Esophagus mucosa (tissue), 1 donor: ENCODE data around the gene PIM1. TPM values are rescaled to one million over a fixed set of nuclear protein-coding genes. Genes with fewer than 3 reads are reported as not detected.
"Not testable (repeated sequence)": the region's sequence is repeated elsewhere in the genome, so short reads cannot be mapped to it uniquely, and the experiment has no call there.

Experiments used
- ATAC-seq: fragments of 200-7000 bp; cut with Tn5 transposase; one replicate; pipeline ENCODE4 v1.9.1; 2020
- total RNA-seq: library from RNA; stranded (reverse); gene quantifications from one replicate; pipeline ENCODE4 v1.2.4, GENCODE V29; 2023
- donor health status: DM: yes; HTN: yes; CAD: no.

Gene PIM1
- total RNA-seq, 1 donor from 2014 or later = 194 TPM

DNA sequence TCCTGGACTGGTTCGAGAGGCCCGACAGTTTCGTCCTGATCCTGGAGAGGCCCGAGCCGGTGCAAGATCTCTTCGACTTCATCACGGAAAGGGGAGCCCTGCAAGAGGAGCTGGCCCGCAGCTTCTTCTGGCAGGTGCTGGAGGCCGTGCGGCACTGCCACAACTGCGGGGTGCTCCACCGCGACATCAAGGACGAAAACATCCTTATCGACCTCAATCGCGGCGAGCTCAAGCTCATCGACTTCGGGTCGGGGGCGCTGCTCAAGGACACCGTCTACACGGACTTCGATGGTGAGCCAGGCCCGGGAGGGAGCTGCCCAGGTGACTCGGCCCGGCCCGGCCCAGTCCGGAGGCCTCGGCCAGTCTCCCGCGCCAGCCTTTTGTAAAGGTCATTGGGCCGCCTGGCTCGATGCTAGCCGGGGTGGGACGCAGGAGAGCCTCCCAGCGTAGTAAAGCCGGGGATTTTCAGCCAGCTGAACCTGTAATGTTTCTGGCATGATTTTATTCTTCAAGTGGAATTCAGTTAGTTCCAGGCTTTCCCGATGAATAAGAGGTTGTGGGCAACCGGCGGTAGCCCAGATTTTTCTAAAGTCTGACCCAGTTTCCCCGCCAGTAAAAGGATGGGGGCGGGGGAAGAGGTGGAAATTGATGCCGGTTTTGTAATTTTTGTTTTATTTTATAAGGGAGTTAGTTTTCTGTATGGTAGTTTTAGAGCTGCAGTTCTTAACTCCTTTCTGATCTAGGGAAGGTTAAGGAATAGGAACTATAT lies 1.4 kb downstream of the PIM1 start:
- no peak for ATAC-seq

DNA sequence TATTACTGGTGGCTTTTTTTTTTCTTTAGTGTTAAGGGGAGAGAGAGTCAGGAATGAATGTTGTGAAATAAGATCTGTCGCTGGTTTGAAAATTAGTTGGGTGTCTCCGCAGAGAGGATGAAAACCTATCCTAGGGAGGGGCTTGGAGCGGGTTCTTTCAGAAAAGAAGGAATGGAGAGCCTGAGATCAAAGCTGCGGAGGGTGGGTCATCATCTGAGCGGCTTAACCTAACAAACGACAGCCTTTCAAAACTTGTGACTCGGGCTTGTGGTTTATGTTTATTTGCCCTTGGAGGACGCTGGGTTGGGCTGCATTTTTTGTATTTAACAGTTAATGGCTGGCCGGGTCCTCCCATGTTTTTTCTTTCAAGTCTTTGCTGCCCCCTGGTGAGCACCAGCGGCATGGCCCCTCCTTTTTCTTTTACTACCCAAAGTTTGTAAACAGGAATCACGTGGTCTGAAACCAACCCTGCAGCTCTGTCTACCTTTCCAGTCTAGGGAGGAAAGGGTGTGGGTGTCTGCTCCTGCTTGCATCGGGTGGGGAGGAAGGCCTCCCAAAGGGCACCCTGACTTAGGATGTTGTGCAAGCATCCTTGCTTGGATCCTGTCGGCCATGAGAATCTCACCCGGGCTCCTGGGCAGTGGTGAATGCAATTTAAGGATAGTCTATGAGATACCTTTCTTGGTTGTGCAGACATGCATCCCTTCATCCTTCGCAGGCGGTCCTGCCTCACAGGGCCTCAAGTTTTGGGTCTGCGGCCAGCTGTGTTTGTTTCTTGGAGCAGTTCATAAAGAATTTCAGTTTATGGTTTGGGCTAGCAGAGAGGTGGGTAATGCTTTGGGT lies 2.2 kb downstream of the PIM1 start:
- ATAC-seq = peak; percentile 36

DNA sequence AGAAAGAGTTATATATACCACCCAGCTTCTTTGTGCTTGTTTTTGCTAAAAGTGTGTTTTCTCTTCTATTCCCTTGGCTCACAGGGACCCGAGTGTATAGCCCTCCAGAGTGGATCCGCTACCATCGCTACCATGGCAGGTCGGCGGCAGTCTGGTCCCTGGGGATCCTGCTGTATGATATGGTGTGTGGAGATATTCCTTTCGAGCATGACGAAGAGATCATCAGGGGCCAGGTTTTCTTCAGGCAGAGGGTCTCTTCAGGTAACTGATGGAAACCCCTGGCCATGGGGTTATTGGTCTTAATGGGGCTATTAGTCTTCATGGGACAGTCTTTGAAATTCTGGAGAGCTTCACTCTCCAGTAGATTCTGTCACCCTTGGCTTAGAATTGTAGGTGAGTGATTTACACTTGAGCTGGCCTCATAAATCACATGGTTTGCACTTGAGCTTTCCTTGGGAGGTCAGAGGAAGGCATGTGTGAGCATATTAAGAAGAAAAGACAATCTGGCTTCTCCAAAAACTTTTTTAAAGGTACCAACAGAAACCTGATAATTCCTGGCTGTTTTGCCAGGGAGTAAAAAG lies 3.0 kb downstream of the PIM1 start:
- no peak for ATAC-seq

DNA sequence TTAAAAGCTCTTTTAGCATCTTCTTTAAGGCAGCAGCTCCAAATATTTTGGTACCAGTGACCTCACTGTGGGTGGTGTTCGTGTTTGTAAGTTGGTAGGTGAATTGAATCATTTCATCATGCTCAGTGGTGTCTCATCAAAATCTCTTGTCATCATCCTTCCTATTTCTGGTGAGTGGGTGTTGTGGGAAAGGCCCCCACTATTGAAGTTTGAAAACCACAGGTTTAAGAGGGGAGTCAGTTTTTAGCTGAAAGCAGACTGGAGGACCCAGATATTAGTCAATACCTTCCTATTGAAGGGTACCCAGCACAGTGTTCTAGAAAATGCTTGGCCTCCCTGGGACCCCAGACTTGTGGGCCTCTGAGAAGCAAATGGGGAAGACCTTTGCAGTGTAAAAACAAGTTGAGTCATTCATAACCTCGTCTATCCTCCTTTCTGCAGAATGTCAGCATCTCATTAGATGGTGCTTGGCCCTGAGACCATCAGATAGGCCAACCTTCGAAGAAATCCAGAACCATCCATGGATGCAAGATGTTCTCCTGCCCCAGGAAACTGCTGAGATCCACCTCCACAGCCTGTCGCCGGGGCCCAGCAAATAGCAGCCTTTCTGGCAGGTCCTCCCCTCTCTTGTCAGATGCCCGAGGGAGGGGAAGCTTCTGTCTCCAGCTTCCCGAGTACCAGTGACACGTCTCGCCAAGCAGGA lies 3.7 kb downstream of the PIM1 start:
- ATAC-seq = no peak

DNA sequence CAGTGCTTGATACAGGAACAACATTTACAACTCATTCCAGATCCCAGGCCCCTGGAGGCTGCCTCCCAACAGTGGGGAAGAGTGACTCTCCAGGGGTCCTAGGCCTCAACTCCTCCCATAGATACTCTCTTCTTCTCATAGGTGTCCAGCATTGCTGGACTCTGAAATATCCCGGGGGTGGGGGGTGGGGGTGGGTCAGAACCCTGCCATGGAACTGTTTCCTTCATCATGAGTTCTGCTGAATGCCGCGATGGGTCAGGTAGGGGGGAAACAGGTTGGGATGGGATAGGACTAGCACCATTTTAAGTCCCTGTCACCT lies 4.2 kb downstream of the PIM1 start:
- no peak for ATAC-seq

DNA sequence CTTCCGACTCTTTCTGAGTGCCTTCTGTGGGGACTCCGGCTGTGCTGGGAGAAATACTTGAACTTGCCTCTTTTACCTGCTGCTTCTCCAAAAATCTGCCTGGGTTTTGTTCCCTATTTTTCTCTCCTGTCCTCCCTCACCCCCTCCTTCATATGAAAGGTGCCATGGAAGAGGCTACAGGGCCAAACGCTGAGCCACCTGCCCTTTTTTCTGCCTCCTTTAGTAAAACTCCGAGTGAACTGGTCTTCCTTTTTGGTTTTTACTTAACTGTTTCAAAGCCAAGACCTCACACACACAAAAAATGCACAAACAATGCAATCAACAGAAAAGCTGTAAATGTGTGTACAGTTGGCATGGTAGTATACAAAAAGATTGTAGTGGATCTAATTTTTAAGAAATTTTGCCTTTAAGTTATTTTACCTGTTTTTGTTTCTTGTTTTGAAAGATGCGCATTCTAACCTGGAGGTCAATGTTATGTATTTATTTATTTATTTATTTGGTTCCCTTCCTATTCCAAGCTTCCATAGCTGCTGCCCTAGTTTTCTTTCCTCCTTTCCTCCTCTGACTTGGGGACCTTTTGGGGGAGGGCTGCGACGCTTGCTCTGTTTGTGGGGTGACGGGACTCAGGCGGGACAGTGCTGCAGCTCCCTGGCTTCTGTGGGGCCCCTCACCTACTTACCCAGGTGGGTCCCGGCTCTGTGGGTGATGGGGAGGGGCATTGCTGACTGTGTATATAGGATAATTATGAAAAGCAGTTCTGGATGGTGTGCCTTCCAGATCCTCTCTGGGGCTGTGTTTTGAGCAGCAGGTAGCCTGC lies 4.8 kb downstream of the PIM1 start:
- no peak for ATAC-seq

DNA sequence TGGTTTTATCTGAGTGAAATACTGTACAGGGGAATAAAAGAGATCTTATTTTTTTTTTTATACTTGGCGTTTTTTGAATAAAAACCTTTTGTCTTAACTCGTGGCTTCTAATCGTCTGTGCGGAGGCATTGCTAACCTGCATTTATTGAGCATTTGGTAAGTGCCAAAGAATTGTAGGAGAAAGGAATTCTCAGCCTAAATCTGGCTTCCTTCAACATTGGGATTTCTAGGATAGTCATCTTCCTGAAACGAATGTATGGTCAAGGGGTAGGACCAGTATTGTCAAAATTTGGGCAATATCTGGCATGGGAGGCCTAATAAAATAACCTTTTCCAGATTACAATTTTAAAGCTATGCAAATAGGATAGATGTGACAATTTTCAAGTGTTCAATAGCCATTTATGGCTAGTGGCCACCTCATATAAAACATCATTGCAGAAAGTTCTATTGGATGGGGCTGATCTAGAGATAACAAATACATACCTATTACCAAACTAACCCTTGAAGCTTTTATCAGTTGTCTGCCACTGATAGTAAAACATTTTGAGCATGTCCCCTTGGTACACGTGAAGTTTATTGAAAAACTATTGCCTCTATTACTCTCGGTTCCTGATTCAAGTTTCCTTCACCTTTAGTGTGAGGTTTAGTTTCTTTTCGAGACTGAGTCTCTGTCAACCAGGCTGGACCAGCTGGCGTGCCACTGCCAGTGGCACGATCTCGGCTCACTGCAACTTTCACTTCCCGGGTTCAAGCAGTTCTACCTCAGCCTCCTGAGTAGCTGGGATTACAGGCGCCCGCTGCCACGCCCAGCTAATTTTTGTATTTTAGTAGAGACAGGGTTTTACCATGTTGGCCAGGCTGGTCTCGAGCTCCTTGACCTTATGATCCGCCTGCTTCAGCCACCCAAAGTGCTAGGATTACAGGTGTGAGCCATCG lies 5.6 kb downstream of the PIM1 start:
- ATAC-seq = no peak

DNA sequence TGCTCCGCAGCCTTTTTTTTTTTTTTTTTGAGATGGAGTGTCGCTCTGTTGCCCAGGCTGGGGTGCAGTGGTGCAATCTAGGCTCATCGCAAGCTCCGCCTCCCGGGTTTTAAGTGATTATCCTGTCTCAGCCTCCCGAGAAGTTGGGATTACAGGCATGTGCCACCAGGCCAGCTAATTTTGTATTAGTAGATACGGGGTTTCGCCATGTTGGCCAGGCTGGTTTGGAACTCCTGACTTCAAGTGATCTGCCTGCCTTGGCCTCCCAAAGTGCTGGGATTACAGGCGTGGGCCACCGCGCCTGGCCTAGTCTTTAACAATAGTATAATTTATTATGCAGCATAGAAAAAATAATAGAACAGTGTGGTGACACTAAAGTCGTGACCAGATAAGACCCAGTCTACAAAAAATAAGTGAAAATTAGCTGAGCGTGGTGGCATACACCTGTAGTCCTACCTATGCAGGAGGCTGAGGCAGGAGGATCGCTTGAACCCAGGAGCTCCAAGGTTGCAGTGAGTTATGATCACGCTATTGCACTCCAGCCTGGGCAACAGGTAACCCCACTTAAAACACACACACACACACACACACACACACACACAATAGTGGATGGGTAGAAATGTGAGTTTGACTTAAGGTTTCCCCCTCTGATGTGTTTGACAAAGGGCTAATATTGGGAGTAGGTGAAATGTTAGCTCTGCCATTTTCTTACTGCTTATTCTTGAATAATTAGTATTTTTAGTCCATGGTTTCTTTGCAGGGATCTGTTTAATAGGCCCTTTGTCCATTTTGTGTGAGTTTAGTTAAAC lies 6.5 kb downstream of the PIM1 start:
- peak; percentile 1 for ATAC-seq

DNA sequence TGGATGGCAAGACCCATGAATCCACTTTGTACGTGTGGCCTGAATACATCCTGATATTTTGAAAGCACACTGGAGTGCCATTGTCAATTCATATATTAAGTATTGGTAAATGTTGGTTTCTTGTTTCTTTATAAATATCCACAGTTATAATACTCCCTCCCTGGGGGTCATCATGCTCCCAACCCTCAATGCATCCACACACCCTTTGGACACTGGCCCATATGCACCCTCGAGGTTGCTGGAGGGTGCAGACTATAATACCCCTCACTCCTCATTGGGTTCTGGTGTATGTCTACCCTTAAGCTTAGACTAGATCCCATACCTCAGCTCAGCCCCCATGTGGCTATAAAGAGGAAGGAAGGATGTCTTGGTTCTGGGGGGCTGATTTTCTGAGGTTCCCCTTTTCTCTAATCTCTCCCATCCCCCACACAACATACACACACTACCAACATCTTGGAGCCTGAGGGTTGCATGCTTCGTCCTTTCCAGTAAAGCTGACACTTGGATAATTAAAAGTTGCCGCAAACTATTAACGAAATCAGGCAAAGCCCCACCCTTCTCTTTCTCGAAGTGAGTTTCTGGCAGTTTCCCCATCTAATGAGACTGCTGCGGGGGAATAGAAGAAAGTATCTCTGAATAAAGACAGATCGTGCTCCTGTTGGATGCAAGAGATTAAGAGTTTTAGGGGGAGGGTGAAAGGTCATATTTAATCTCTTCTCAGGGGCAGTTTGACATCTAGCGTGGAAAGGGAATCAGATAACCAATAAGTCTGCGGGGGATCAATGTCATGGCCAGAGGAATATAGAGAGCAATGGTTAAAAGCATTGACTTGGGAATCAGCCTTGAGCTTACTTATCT lies 7.4 kb downstream of the PIM1 start:
- ATAC-seq = peak; percentile 50

DNA sequence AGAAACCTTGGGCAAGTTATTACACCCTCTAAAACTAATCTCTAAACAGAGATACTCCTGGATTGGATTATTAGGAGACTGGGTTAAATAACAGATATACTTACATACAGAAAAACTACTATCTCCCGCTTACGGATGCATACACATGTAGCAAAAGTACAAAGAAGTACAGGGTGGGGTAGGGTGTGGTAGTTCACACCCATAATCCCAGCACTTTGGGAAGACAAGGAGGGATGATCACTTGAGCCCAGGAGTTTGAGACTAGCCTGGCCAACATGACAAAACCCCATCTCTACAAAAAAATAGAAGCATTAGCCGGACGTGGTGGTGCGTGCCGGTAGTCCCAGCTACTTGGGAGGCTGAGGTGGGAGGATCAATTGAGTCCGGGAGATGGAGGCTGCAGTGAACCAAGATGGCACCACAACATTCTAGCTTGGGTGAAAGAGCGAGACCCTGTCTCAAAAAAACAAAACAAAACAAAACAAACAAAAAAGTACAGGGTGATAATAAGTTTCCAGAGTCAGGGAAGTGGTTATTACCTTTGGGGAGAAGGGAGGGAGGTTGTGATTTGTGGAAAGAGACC lies 8.1 kb downstream of the PIM1 start:
- peak; percentile 34 for ATAC-seq

DNA sequence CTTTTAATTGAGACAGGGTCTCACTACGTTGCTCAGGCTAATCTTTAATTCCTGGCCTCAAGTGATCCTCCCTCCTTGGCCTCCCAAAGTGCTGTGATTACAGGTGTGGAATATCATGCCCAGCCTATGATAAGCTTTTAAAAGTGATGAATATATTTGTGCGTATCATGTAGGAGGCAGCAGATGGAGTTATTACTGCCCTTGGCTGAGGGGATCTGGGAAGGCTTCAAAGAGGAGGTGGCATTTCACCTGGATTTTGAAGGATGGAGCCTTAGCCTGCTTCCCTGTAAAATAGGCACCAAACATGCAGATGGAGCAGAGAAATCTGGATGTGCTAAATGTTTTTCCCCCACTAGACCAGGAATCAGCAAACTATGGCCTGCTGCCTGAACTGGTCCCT lies 10.1 kb downstream of the PIM1 start:
- ATAC-seq = no peak

DNA sequence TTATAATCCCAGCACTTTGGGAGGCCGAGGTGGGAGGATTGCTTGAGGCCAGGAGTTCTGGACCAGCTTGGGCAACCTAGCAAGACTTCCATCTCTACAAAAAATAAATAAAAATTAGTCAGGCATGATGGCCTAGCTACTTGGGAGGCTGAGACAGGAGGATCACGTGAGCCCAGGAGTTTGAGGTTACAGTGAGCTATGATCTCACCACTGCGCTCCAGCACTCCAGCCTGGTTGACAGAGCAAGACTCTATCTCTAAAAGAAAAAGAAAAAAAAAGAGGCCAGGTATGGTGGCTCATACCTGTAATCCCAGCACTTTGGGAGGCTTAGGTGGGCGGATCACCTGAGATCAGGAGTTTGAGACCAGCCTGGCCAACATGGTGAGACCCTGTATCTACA lies 10.7 kb downstream of the PIM1 start:
- not testable (repeated sequence) for ATAC-seq

DNA sequence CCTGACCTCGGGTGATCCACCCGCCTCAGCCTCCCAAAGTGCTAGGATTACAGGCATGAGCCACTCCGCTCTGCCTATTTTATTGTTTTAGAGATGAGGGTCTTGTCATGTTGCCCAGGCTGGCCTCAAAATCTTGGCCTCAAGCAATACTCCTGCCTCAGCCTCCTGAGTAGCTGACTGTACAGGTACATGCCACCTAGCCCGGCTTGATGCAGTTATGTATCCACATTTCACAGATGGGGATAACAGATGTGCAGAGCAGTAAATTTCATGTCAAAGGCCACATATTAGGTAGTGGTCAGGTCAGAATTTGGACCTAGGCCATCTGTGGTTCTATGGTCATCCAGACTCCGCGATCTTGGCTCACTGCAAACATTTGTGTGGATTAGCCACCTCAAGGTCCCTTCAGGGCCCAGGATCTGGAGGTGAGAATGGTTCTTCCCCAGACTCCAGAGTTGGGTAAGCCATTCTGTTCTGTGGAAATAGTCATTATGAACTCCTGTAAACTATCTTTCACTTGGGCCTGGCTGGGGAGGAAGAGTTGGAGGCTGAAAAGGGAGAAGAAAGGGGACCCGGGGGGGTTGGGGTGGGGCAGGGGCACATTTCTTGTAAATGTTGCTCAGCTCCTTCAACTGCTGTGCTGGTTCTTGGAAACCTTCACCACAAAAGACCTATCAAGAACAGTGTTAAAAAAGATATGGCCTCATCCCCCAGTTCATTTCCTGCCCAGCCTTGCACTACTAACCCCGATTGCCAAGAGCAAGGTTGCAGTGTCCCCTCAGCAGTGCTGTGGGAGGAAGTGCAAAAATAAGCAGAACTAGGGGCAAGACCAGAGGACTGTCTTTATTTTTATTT lies 13.0 kb downstream of the PIM1 start:
- peak; percentile 64 for ATAC-seq

DNA sequence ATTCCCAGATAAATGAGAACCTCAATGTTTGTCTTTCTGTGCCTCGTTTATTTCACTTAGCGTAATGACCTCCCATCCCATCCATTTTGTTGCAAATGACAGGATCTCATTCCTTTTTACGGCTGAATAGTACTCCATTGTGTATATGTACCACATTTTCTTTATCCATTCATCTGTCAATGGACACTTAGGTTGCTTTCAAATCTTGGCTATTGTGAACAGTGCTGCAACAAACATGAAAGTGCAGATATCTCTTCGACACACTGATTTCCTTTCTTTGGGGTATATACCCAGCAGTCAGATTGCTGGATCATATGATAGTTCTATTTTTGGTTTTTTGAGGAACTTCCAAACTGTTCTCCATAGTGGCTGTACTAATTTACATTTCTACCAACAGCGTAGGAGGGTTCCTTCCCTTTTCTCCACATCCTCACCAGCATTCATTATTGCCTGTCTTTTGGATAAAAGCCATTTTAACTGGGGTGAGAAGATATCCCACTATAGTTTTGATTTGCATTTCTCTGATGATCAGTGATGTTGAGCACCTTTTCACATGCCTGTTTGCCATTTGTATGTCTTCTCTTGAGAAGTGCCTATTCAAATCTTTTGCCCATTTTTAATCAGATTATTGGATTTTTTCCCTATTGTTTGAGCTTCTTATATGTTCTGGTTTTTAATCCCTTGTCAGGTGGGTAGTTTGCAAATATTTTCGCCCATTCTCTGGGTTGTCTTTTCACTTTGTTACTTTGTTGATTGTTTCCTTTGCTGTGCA lies 16.2 kb downstream of the PIM1 start:
- ATAC-seq = not testable (repeated sequence)

DNA sequence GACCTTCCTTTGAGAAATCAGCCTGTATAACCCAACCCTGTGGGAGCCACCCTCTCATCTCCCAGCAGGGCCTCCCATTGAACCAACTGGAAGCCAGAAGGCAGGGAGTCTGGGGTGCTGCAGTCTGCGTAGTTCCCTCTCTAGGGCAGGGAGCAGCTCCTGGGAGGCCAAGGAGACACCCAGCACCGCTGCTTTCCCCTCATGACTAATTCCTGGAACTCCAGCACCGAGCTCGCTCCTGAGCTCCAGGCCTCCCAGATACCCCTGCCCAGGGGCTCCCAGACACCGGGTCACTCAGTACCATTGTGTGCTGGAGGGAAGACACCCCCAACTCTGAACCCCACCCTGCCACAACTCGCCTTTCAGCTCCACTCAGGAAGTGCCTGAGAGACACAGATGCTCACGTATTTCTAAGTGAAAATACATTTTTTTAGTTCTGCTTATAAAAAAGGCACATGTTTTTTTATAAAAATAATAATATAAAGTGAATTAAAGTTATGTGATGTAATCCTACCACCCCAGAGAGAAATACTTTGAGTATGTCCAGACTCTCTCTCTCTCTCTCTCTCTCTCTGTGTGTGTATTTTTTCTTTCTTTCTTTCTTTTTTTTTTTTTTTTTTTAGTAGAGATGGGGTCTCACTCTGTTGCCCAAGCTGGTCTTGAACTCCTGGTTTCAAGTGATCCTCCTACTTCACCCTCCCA lies 17.5 kb downstream of the PIM1 start:
- ATAC-seq = peak; percentile 10

DNA sequence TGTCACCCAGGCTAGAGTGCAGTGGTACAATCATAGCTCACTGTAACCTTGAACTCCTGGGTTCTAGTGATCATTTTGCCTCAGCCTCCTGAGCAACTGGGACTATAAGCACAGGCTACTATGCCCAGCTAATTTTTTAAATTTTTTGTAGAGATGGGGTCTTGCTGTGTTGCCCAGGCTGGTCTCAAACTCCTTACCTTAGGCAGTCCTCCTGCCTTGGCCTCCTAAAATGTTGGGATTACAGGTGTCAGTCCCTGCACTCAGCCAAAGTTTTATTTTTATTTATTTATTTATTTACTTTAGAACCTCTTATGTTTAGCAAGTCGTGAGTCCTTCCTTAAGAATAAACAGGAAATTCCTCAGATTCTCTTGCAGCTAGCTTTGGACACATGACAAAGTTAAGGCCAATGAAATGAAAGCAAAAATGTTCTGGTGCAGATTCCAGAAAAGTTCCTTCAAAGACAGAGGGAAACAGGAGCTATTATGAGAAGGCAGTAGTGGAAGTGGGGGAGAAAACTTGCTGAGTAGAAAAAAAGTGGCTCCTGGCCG lies 19.1 kb downstream of the PIM1 start:
- ATAC-seq = no peak
